ENCODE results near the gene RIC1. TPM values are rescaled to one million over a fixed set of nuclear protein-coding genes. Genes with fewer than 3 reads are reported as not detected.
A peak's percentile ranks its signal among the peaks of the same experiment; 100 is the strongest.
"Not testable (repeated sequence)": the region's sequence is repeated elsewhere in the genome, so short reads cannot be mapped to it uniquely, and the experiment has no call there.

Gene RIC1
- total RNA-seq, 2 donors from 2014 or later: 19.6 to 24.3 TPM

GRCh38 chr9:5696884-5697283, 68.0 kb downstream of the RIC1 start:
- Mint-ChIP-seq H3K27ac (no peak overlapping the region), H3K4me1 (peaks cover 16% of the 10 kb centered on the region), H3K4me3 (no peak overlapping the region), H3K36me3 (ENCODE audit: low read depth) (peaks cover 3% of the 10 kb centered on the region), H3K27me3 (no peaks in the 10 kb centered on the region)
- DNase-seq: no peak
- ATAC-seq: no peak
- H3K9me3 ChIP-seq (ENCODE audit: control insufficient read depth, low read length, poor library complexity, severe bottlenecking): no peaks in the 10 kb centered on the region

DNA sequence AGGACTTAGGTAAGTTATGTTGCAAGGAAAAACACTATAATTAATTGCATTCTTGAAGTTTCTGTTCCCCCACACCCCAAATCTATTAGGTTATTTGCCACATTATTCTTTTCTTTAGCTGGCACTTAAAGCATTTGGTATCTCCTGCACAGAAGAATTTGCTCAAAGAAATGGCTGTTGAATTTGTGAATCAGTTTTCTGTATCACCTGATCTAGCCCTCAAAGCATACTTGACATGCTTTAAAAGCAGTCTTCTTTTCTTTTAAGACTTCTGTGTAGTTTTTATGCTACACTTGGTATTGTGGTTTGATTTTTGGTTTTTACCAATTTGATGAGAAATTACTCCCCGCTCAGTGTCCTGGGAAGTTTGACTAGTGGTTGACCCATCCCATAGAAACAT, 69.1 kb downstream of the RIC1 start:
- H3K27ac Mint-ChIP-seq: no peak overlapping the region
- no peak for DNase-seq
- H3K9me3 ChIP-seq (ENCODE audit: control insufficient read depth, low read length, poor library complexity, severe bottlenecking): no peaks in the 10 kb centered on the region
- H3K4me1 Mint-ChIP-seq: peaks cover 16% of the 10 kb centered on the region
- ATAC-seq: no peak
- no peaks in the 10 kb centered on the region for H3K27me3 Mint-ChIP-seq
- H3K4me3 Mint-ChIP-seq: no peak overlapping the region
- peaks cover 3% of the 10 kb centered on the region for H3K36me3 Mint-ChIP-seq (ENCODE audit: low read depth)

- H3K27ac Mint-ChIP-seq: no peak overlapping the region
- DNase-seq (no peak), ATAC-seq (no peak)
- peaks cover 3% of the 10 kb centered on the region for H3K36me3 Mint-ChIP-seq (ENCODE audit: low read depth)
- no peak overlapping the region for H3K4me3 Mint-ChIP-seq
- H3K4me1 Mint-ChIP-seq: peaks cover 16% of the 10 kb centered on the region
- no peaks in the 10 kb centered on the region for H3K27me3 Mint-ChIP-seq
- H3K9me3 ChIP-seq (ENCODE audit: control insufficient read depth, low read length, poor library complexity, severe bottlenecking): no peaks in the 10 kb centered on the region
Measured at GRCh38 chr9:5698810-5699556, 70.1 kb downstream of the RIC1 start.

DNA sequence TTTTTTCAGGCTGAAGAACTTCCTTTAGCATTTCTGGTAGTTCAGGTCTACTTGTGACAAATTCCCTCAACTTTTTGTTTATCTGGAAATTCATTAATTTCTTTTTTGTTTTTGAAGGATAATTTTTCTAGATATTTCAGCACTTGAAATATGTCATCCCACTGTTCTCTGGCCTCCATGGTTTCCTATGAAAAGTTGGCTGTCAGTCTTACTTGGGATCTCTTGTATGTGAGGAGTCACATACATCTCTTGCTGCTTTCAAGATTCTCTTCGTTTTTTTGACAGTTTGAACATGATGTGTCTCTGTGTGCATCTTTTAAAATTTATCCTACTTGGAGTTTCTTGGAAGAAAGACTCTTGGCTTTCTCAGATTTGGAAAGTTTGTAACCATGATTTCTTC, 79.5 kb downstream of the RIC1 start:
- Mint-ChIP-seq H3K36me3 (ENCODE audit: low read depth) (peaks cover 10% of the 10 kb centered on the region), H3K27ac (no peak overlapping the region), H3K27me3 (no peaks in the 10 kb centered on the region), H3K4me3 (no peak overlapping the region), H3K4me1 (no peaks in the 10 kb centered on the region)
- peaks cover 3% of the 10 kb centered on the region for H3K9me3 ChIP-seq (ENCODE audit: control insufficient read depth, low read length, poor library complexity, severe bottlenecking)
- ATAC-seq: no peak
- no peak for DNase-seq

DNA sequence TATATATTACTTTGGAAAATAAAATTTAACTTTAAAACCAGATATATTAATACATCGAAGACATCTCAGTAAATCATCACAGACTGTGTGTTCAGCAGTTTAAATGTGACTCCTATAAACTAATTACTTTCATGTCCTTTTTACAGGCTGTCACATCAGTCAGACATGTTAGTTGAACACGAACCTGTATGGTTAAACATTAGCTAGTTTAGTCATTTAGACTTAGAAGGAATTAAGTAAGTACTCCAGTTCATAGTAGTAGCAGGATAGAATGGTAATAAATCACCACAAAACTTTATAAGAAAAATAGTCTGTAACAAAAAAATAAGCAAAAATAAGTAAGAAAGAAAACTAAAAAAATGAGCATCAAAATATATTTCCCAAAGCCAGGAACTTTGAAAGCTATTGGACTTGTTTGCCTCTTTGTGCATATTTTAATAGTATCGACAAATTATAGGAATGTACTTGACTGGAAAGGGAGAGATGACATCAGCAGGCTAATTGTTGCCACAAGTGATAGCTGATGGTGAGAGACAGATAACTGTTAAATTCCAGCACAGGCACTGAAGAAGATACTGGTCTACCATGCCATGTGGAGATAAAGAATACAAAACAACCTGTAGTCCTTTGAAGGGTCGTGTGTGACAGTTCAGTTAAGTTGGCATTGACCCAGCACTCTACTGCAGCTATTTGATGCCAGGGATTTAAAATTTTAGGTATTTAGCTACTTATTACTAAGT, 83.9 kb downstream of the RIC1 start:
- DNase-seq: no peak
- Mint-ChIP-seq H3K27ac (peak overlapping the region; percentile 3), H3K27me3 (no peaks in the 10 kb centered on the region), H3K4me3 (no peak overlapping the region), H3K36me3 (ENCODE audit: low read depth) (peaks cover 17% of the 10 kb centered on the region), H3K4me1 (peaks cover 3% of the 10 kb centered on the region)
- peaks cover 3% of the 10 kb centered on the region for H3K9me3 ChIP-seq (ENCODE audit: control insufficient read depth, low read length, poor library complexity, severe bottlenecking)
- no peak for ATAC-seq

DNA sequence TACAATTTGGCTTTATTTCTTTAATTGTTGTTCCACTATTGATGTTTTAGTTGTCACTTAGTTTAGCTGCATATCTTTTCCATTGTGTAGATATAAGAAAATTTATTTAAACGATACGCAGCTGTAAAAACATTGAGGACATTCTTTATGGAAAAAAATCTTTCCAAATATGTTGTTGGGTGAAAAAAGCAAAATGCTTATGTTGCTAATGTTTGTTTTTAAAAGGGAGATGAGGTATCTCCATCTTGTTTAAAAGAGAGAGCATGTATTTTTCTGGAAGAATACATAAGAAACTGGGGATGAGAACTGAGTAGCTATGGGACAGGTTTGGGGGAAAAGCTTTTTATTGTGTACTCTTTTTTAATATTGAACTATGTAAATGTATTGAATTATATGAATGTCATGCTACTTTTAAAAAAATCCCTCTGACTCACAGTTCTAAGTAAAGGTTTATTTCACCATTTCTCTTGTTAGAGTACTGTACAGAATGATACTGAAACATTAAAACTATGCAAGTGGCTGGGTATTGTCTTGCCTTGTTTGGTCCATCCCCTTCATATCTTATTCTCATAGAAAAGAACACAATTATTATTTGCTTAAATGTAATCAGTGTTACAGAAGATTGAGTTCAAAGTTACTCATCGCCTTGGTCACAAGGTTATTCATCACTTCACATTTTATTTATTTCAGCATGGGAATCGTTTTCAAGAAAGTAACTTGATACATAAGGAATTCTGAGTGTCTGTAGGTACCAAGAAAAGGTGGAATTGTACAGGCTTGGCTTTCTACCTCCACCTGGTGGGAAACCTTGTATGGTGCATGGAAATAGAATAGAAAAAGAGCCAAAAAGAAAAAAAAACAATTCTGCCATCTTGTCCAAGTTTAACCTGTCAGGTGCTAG, 85.8 kb downstream of the RIC1 start:
- DNase-seq (no peak), ATAC-seq (no peak)
- Mint-ChIP-seq H3K4me3 (no peak overlapping the region), H3K4me1 (peaks cover 7% of the 10 kb centered on the region), H3K27me3 (no peaks in the 10 kb centered on the region), H3K27ac (no peak overlapping the region), H3K36me3 (ENCODE audit: low read depth) (peaks cover 13% of the 10 kb centered on the region)
- no peaks in the 10 kb centered on the region for H3K9me3 ChIP-seq (ENCODE audit: control insufficient read depth, low read length, poor library complexity, severe bottlenecking)

GRCh38 chr9:5715548-5716127, 86.7 kb downstream of the RIC1 start:
- H3K4me1 Mint-ChIP-seq: peaks cover 11% of the 10 kb centered on the region
- no peak overlapping the region for H3K4me3 Mint-ChIP-seq
- no peak overlapping the region for H3K27ac Mint-ChIP-seq
- no peaks in the 10 kb centered on the region for H3K9me3 ChIP-seq (ENCODE audit: control insufficient read depth, low read length, poor library complexity, severe bottlenecking)
- H3K27me3 Mint-ChIP-seq: no peaks in the 10 kb centered on the region
- ATAC-seq (no peak), DNase-seq (no peak)
- peaks cover 9% of the 10 kb centered on the region for H3K36me3 Mint-ChIP-seq (ENCODE audit: low read depth)

- not testable (repeated sequence) for ATAC-seq; H3K27me3 Mint-ChIP-seq; H3K9me3 ChIP-seq (ENCODE audit: control insufficient read depth, low read length, poor library complexity, severe bottlenecking); H3K4me3 Mint-ChIP-seq; DNase-seq; H3K27ac Mint-ChIP-seq
- Mint-ChIP-seq H3K36me3 (ENCODE audit: low read depth) (peaks cover 13% of the 10 kb centered on the region), H3K4me1 (peaks cover 11% of the 10 kb centered on the region)
Measured at GRCh38 chr9:5717434-5717833, 88.5 kb downstream of the RIC1 start.

GRCh38 chr9:5718296-5719032, 89.6 kb downstream of the RIC1 start:
- no peaks in the 10 kb centered on the region for H3K27me3 Mint-ChIP-seq
- peak overlapping the region; percentile 21 for H3K27ac Mint-ChIP-seq
- peaks cover 11% of the 10 kb centered on the region for H3K4me1 Mint-ChIP-seq
- no peak overlapping the region for H3K4me3 Mint-ChIP-seq
- H3K9me3 ChIP-seq (ENCODE audit: control insufficient read depth, low read length, poor library complexity, severe bottlenecking): no peaks in the 10 kb centered on the region
- no peak for DNase-seq
- ATAC-seq: no peak
- peaks cover 11% of the 10 kb centered on the region for H3K36me3 Mint-ChIP-seq (ENCODE audit: low read depth)

DNA sequence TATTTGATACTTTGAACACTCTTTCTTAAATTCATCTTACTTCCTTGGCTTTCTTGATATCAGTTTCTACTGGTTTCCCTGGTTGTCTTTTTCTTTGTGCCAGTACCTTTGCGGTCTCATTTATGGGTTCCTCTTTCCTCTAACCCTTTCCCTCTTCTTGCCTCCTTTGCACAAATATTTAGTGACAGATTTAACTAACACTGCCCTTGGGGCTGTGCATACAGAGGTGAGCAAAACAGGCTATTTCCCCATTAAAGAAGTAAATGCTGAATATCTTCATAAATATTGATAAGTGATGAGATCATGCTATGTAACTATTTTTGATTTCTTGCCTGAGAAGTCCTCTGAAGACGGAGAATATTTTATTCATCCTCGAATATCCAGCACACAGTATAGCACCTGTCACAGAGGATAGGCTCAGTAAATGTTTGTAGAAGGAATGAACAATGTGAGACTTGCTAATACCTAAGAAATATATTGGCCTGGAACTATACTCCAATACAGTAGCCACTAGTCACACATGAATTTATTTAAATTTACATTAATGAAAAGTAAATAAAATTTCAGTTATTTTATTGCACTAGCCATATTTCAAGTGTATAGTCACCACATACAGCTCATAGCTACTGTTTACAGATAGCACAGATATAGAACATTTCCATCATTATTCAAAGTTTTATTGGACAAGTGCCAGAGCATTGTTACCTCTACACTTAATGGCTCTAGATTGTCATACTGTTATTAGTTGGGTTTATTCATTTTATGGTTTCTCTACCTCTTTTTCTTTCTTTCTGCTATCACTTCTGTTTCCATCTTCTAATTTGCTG, 90.4 kb downstream of the RIC1 start:
- H3K4me1 Mint-ChIP-seq: peaks cover 11% of the 10 kb centered on the region
- DNase-seq (no peak), ATAC-seq (no peak)
- H3K9me3 ChIP-seq (ENCODE audit: control insufficient read depth, low read length, poor library complexity, severe bottlenecking): no peaks in the 10 kb centered on the region
- no peak overlapping the region for H3K4me3 Mint-ChIP-seq
- peak overlapping the region; percentile 24 for H3K27ac Mint-ChIP-seq
- H3K36me3 Mint-ChIP-seq (ENCODE audit: low read depth): peaks cover 11% of the 10 kb centered on the region
- H3K27me3 Mint-ChIP-seq: no peaks in the 10 kb centered on the region

DNA sequence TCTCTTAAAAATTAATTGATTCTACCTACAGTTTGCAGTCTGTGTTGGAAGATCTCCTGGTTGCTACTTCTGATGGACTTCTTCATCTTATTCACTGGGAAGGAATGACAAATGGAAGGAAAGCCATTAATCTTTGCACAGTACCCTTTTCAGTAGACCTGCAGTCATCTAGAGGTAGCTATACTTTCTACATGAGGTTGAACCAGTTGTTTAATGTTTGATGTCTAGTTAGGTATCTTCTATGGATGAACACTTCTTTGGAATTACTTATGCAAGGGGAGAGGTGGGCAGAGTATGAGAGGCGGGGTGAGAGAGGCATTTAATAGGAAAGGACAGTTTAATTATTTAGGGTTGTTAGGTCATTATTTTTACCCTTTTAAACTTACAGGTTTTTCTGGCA, 91.2 kb downstream of the RIC1 start:
- peaks cover 8% of the 10 kb centered on the region for H3K4me1 Mint-ChIP-seq
- peak overlapping the region; percentile 24 for H3K27ac Mint-ChIP-seq
- H3K9me3 ChIP-seq (ENCODE audit: control insufficient read depth, low read length, poor library complexity, severe bottlenecking): no peaks in the 10 kb centered on the region
- H3K27me3 Mint-ChIP-seq: no peaks in the 10 kb centered on the region
- no peak for ATAC-seq
- no peak for DNase-seq
- H3K36me3 Mint-ChIP-seq (ENCODE audit: low read depth): peaks cover 9% of the 10 kb centered on the region
- no peak overlapping the region for H3K4me3 Mint-ChIP-seq
